Hepatic stellate cell (primary cell): ENCODE data around the gene TMEM201.
"Not testable (repeated sequence)": the region's sequence is repeated elsewhere in the genome, so short reads cannot be mapped to it uniquely, and the experiment has no call there.

Source experiments
- DNase-seq: peaks from one replicate; pipeline ENCODE4 v3.0.0; 2011; ENCODE audit warnings: low spot score

TMEM201 gene

DNA sequence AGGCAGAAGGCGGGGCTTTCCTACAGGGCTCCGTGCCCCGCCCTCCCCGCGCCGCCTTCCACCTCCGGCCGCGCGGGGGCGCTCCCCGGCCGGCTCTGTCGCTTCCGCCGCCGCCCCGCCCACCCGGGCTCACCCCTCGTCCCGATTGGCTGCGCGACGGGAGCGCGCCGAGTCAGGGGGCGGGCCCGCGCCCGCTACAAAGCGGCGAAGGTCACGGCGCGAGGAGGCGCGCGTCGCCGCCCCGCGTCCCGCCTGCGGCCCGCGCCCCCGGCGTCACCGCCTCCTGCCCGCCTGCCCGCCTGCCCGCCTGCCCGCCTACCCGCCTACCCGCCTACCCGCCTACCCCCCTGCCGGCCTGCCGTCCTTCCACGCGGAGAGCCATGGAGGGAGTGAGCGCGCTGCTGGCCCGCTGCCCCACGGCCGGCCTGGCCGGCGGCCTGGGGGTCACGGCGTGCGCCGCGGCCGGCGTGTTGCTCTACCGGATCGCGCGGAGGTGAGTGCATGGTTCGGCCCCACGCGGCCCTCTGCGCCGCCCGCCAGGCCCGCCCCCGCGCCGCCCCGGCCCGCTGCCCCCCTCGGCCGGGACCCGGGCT is at the start of gene TMEM201:
Gene TMEM201, plus strand, starts transcription at position 361 of the 593 bp plus-strand sequence. Its CDS starts 20 bp downstream, at position 381.
- peak; percentile 97 for DNase-seq

GRCh38 chr1:9539165-9539828 is 49.4 kb upstream of the TMEM201 start, which contains the start of gene SLC25A33:
Gene SLC25A33 (plus strand): TSS chr1:9539465. CDS start chr1:9539692, 227 bp downstream.
- peak; percentile 98 for DNase-seq

GRCh38 chr1:9539829-9540550 is 48.7 kb upstream of the TMEM201 start:
- DNase-seq = peak; percentile 82

- no peak for DNase-seq
These were observed 46.3 kb upstream of the TMEM201 start for GRCh38 chr1:9542430-9542829.

DNA sequence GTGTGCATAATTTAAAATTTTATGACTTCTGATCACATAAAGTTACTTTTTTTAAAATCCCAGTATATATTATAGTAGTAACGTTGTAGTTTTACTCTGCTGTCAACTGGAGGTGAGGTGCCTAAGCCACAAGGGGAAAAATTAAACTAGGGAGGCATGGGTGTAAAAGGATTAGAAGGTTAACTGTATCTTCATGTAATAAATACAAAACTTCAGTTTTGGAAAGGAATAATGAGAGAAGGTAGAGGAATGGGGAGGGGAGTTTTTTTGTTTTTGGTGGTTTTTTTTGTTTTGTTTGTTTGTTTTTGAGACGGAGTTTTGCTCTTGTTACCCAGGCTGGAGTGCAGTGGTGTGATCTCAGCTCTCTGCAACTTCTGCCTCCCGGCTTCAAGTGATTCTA is 43.8 kb upstream of the TMEM201 start:
- DNase-seq = no peak

GRCh38 chr1:9549955-9550546 is 38.7 kb upstream of the TMEM201 start:
- DNase-seq = no peak

- DNase-seq = no peak
These were observed 36.7 kb upstream of the TMEM201 start for GRCh38 chr1:9551984-9552383.

DNA sequence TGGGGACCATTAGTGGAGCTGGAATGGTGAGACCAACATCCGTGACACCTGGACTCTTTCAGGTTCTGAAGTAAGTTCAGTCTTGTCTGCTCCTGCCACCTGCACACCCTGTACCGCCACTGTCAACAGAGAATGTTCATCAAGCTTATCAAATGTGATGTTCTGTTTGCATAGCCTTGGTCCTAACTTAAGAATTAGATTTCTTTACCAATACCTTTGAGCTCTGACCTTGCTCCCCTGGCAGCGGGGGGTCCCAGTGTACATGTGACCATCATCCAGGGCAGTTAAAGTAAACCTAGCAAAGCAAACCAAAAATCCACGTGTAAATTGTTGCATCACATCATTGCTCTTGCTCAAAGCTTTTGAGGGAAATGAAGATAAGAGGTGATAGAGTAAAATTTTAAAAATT is 35.0 kb upstream of the TMEM201 start:
- DNase-seq = no peak

- no peak for DNase-seq
These were observed 32.8 kb upstream of the TMEM201 start for GRCh38 chr1:9555942-9556341.

- no peak for DNase-seq
These were observed 31.1 kb upstream of the TMEM201 start for GRCh38 chr1:9557624-9558023.

- no peak for DNase-seq
These were observed 30.3 kb upstream of the TMEM201 start for GRCh38 chr1:9558271-9558945.

DNA sequence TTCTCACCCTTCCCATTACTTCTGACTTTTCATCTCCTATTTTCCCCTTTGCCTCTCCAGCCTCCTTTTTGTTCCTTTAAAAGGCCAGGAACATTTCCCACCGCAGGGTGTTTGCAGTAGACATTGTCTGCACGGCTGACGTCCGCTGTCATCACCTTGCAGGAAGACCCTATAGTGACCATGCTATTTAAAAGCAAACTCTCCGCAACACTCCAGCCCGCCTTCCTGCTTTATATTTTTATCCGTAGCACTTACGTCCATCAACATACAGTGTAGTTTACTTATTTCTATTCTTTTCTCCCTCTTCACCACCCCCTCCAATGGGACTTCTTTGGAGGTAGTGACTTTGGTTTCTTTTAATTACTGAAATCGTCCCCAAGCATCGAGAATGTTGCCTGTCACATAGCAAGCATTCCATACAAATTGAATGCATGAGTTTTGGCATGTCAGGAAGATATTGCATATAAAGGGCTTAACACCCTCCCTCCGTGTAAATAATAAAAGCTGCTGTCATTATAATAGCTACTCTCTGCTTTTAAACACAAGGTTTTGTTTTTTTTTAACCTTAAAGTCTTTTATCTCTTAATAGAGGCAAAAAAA is 29.7 kb upstream of the TMEM201 start:
- no peak for DNase-seq

- DNase-seq = no peak
These were observed 29.0 kb upstream of the TMEM201 start for GRCh38 chr1:9559673-9560072.

DNA sequence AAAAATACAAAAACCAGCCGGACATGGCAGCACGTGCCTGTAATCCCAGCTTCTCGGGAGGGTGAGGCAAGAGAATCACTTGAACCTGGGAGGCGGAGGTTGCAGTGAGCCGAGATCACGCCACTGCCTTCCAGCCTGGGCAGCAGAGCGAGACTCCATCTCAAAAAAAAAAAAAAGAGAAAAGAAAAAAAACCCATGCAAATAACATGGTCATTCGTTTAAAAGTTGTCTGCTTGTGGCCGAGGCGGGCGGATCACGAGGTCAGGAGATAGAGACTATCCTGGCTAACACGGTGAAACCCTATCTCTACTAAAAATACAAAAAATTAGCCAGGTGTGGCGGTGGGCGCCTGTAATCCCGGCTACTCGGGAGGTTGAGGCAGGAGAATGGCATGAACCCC is 28.6 kb upstream of the TMEM201 start:
- not testable (repeated sequence) for DNase-seq

DNA sequence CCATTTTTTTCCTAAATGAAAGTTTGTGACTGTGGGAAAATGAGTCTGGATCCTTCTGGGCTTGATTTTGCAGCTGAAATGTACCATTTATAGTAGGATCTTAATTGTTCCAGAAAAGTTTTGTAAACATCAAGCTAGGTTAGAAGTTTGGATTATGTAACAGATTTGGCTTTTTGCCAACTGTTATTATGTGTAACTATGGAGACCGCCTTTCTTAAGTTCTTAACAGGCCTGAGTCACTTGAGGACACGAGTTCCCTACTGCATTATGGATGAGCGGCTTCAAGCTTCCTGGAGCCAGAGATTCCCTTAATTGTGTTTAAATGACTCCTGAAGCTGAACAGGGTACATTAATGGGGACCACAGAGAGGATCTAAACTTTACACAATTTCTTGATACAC is 27.3 kb upstream of the TMEM201 start:
- DNase-seq = peak; percentile 80

DNA sequence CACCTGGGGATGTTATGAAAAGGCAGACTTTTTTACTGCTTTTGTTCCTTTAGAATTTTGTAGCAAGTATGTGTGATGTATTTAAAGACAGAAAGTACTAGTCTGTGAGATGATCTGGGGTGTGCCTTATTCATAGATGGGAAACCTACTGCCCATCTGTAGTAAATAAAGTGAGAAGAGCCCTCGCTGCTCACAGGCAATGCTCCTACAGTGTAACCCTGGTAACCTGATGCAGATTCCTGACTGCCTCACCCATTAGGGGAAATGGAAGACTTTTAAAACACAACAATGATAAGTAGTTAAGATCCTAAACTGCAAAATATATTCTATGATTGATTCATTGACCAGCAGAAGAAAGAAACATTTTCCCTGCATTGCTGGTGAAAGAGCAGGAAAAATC is 19.4 kb upstream of the TMEM201 start:
- no peak for DNase-seq

DNA sequence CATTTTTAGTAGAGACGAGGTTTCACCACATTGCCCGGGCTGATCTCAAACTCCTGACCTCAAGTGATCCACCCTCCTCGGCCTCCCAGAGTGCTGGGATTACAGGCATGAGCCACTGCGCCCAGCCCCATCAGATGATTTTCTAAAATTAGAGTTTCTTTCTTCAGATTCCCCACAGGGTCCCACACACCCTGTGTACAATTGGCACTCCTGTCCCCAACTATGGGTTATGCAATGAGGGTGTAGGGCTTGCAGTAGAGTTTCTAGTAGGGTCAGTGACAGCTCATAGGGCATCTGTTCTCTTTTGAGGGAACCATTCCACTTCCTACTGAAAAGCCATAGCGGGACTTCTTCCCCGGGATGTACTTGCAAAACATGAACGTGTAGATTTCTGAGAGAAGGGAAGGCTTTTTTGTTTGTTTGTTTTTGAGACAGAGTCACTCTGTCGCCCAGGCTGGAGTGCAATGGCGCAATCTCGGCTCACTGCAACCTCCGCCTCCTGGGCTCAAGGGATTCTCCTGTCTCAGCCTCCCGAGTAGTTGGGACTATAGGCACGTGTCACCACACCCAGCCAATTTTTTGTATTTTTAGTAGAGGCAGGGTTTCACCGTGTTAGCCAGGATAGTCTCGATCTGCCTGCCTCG is 17.7 kb upstream of the TMEM201 start:
- DNase-seq = not testable (repeated sequence)

GRCh38 chr1:9573723-9574122 is 15.0 kb upstream of the TMEM201 start:
- no peak for DNase-seq

GRCh38 chr1:9575486-9575885 is 13.2 kb upstream of the TMEM201 start:
- no peak for DNase-seq

DNA sequence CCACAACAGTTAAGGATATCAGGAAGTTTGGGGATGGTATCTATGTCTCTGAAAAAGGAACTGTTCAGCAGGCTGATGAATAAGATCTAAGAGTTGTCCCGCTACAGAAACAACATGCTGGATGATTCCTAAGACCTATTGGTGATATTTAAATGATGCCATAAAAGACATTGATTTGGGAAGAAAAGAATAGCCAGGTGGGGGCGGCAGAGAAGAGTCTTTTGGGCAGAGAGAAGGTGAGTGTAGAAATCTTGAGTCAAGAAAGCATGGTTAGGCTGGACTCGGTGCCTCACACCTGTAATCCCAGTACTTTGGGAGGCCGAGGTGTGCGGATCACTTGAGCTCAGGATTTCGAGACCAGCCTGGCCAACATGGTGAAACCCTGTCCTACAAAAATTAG is 11.8 kb upstream of the TMEM201 start:
- no peak for DNase-seq

GRCh38 chr1:9577423-9577822 is 11.3 kb upstream of the TMEM201 start:
- DNase-seq = no peak
